Gastroesophageal sphincter (tissue), 4 donors: ENCODE results near the gene ZNF236. TPM values are rescaled to one million over a fixed set of nuclear protein-coding genes. Genes with fewer than 3 reads are reported as not detected.

ENCODE experiments used
- ATAC-seq: fragments of 150-250 bp; one replicate; pipeline ENCODE4 v1.9.1; 2016; ENCODE audit warnings: mild to moderate bottlenecking, moderate library complexity
- H3K27ac ChIP-seq, 4 donors: fragments of 200-600 bp; sonication (generic) in 3 of 4; 1 replicate in 3 of 4; 2 replicates in 1 of 4; pipeline ENCODE4 v1.5.1; 2016 to 2019
- H3K27me3 ChIP-seq: fragments of 200-600 bp; sonication (generic); one replicate; pipeline ENCODE4 v1.5.1; 2019
- H3K36me3 ChIP-seq, 2 donors: fragments of 200-600 bp; sonication (generic); one replicate each; pipeline ENCODE4 v1.5.1; 2019; ENCODE audit warnings: control low read depth in 1 of 2
- H3K4me1 ChIP-seq, 3 donors: fragments of 200-600 bp; sonication (generic); 1 replicate in 2 of 3; 2 replicates in 1 of 3; pipeline ENCODE4 v1.5.1; 2016 to 2019; ENCODE audit warnings: control low read depth in 2 of 3
- H3K4me3 ChIP-seq, 2 donors: fragments of 200-600 bp; sonication (generic); one replicate each; pipeline ENCODE4 v1.5.1; 2019; ENCODE audit warnings: mild to moderate bottlenecking in 1 of 2, moderate library complexity in 1 of 2
- H3K9me3 ChIP-seq, 3 donors: fragments of 200-600 bp; sonication (generic); one replicate each; pipeline ENCODE4 v1.5.1; 2017 to 2019; ENCODE audit warnings: control low read depth in 2 of 3
- EP300 ChIP-seq: sonication (generic); formaldehyde crosslinking; IDR thresholded peaks from one replicate; pipeline ENCODE4 v1.6.1; 2017; ENCODE audit warnings: antibody characterized with exemption, mild to moderate bottlenecking
- POLR2A ChIP-seq, 2 donors: fragments of 450-650 bp; IDR thresholded peaks; one replicate each; pipeline ENCODE4 v1.6.1; 2017; ENCODE audit warnings: antibody characterized with exemption in 2 of 2, mild to moderate bottlenecking in 2 of 2, moderate library complexity in 1 of 2
- POLR2AphosphoS5 ChIP-seq: sonication (generic); formaldehyde crosslinking; IDR thresholded peaks from one replicate; pipeline ENCODE4 v1.6.1; 2017; ENCODE audit warnings: antibody characterized with exemption
- WGBS, 2 donors: methylation state at CpG; one replicate each; pipeline ENCODE4 v1.1.5; 2018; ENCODE audit warnings: low coverage in 1 of 2; 5-methylcytosine and 5-hydroxymethylcytosine counted together
- total RNA-seq, 4 donors: library from RNA; depleted of rRNA; stranded (reverse); fragments of >200 nt; gene quantifications; one replicate each; pipeline ENCODE4 v1.1.0, GENCODE V29; 2016
- TF ChIP-seq, protein P1 (sequence below), 4 experiments: fragments of 200-600 bp in 2 of 4; fragments of 450-650 bp in 2 of 4; sonication (generic) in 1 of 4; IDR thresholded peaks; one replicate each; pipeline ENCODE4 v1.5.1; 2017 to 2019; ENCODE audit warnings: antibody characterized with exemption in 4 of 4, mild to moderate bottlenecking in 2 of 4, moderate library complexity in 2 of 4

ZNF236 gene
- total RNA-seq, 4 donors from 2014 or later, result 8.5 to 26.8 (median 16.8) TPM

DNA sequence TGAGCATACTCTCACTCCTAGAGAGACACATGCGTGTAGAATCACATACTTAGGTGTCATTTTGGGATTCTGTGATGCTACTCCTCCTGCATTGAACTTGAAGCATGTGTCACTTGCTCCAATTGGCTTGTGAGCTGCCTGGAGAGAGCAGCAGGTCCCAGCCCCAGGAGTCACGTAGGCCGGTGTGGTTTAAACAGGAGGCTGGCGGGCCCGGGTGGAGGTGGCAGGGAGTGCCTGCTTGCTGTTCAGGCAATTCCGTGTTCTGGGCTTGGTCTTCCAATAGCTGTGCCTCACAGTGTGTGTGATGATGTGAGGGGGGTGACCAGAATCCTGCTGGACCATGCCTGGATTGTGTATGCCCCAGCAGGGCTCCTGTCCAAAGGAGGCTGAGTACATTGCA lies 51.0 kb downstream of the ZNF236 start:
- peaks cover 0 to 79% of the 10 kb centered on the region in 2 donors for H3K36me3 ChIP-seq
- TF ChIP-seq POLR2AphosphoS5 (no peak), EP300 (no peak), POLR2A (IDR thresholded peaks at IDR 0.05) (no peak)
- TF ChIP-seq, protein P1, sequence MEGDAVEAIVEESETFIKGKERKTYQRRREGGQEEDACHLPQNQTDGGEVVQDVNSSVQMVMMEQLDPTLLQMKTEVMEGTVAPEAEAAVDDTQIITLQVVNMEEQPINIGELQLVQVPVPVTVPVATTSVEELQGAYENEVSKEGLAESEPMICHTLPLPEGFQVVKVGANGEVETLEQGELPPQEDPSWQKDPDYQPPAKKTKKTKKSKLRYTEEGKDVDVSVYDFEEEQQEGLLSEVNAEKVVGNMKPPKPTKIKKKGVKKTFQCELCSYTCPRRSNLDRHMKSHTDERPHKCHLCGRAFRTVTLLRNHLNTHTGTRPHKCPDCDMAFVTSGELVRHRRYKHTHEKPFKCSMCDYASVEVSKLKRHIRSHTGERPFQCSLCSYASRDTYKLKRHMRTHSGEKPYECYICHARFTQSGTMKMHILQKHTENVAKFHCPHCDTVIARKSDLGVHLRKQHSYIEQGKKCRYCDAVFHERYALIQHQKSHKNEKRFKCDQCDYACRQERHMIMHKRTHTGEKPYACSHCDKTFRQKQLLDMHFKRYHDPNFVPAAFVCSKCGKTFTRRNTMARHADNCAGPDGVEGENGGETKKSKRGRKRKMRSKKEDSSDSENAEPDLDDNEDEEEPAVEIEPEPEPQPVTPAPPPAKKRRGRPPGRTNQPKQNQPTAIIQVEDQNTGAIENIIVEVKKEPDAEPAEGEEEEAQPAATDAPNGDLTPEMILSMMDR (IDR thresholded peaks at IDR 0.05), result no peak
- WGBS, 2 donors, result 57 to 79% methylated on average over 1 to 6 of the region's 6 CpGs
- no peak overlapping the region for H3K27ac ChIP-seq
- H3K27me3 ChIP-seq, result no peaks in the 10 kb centered on the region
- no peak for ATAC-seq
- no peaks in the 10 kb centered on the region for H3K4me1 ChIP-seq
- H3K9me3 ChIP-seq, result no peaks in the 10 kb centered on the region
- no peak overlapping the region for H3K4me3 ChIP-seq

DNA sequence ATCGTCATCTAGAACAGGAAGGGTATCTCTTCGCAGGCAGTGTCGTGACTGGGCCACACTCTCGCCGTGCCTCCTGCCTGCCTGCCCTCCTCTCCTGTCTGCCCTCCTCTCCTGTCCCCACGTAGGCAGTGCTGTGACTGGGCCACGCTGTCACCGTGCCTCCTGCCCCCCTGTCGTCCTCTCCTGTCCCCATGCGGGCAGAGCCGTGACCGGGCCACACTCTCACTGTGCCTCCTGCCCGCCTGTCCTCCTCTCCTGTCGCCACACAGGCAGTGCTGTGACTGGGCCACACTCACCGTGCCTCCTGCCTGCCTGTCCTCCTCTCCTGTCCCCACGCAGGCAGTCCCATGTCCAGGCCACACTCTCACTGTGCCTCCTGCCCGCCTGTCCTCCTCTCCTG lies 51.4 kb downstream of the ZNF236 start:
- H3K36me3 ChIP-seq, result peaks cover 0 to 75% of the 10 kb centered on the region in 2 donors
- TF ChIP-seq POLR2A (IDR thresholded peaks at IDR 0.05) (no peak), POLR2AphosphoS5 (no peak), EP300 (no peak)
- TF ChIP-seq, protein P1 (IDR thresholded peaks at IDR 0.05), result no peak
- 83 to 93% methylated on average over 3 to 13 of the region's 17 CpGs for WGBS, 2 donors

DNA sequence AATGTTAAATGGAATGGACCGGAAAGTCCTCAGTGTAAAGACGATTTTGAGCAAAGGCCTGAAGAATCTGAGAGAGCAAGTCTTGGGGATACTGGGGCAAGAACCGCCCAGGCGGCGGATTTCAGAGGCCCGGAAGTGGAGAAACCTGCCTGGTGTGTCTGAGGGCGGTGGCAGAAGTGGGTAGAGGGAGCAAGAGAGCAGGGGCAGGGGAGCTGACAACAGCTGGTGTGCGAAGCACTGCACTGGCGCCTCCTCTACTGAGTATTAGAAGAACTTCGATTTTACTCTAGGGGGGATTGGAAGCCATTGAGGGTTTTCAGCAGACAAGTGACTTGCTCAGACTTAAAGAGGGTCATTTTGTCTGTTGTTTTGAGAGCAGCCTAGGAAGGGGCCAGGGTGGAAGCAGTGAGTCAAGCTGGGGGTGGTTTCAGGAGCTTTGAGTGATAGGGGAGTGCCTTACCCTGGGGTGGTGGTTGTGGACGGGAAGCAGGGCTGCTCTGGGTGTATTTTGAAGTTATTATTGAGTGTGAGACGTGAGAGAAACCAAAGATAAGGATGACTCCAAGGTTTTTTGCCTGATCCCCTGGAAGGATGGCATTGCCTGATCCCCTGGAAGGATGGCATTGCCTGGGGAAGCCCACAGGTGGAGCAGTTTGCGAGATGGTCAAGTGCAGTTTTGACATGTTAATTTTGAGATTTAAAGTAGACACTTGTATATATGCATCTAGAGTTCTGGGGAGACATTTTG lies 52.5 kb downstream of the ZNF236 start:
- 80 to 85% methylated on average over 9 to 13 of the region's 13 CpGs for WGBS, 2 donors
- peaks cover 0 to 72% of the 10 kb centered on the region in 2 donors for H3K36me3 ChIP-seq
- ATAC-seq, result no peak

More for the DNA sequence above, 51.4 kb downstream of the ZNF236 start:
- ATAC-seq, result no peak
- H3K9me3 ChIP-seq, result no peaks in the 10 kb centered on the region
- no peaks in the 10 kb centered on the region for H3K4me1 ChIP-seq
- H3K4me3 ChIP-seq, result no peak overlapping the region
- no peak overlapping the region for H3K27ac ChIP-seq
- no peaks in the 10 kb centered on the region for H3K27me3 ChIP-seq

DNA sequence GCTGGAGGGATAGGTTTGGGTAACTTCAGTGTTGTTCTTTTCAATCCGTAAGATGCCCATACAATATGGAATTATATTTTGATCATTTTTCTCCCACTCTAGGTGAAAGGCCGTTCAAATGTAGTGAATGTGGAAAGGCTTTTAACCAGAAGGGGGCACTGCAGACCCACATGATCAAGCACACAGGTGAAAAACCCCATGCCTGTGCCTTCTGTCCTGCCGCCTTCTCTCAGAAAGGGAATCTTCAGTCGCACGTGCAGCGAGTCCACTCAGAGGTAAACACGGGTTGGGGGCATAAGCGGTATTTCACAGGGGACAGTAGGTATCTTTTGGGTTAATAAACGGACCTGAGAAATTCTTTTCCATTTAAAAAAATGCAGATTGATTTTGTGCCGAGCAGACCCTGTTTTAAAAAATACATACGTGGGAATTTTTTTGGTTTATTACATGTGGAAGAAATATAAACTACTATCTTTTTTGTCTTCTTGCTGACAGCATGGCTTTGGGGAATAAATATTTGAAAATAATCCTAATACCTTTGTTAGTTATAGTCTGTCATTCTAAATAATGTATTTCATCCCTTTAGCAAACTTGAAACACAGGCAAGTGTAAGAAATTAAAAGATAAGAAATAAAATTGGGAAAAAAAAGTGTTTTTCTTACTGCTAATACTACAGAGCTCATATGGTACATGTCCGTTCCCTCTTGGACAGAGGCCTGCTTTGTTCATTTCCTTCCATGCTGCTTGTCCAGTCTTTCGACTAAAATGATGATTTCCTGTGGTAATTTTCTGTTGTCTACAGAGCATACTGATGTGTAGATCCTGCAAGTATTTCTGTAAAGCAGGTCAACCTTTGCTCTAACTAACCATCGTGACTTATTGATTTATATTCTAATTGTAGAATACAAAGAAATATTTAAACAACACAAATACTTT lies 53.3 kb downstream of the ZNF236 start:
- no peaks in the 10 kb centered on the region for H3K9me3 ChIP-seq
- no peak for ATAC-seq
- H3K4me3 ChIP-seq, result no peak overlapping the region
- peaks cover 0 to 72% of the 10 kb centered on the region in 2 donors for H3K36me3 ChIP-seq
- TF ChIP-seq EP300, result no peak
- TF ChIP-seq, protein P1 (IDR thresholded peaks at IDR 0.05), result peak; percentile 31 to 57 (median 46)
- no peak for TF ChIP-seq POLR2A (IDR thresholded peaks at IDR 0.05)
- TF ChIP-seq POLR2AphosphoS5, result no peak
- H3K27ac ChIP-seq, result no peak overlapping the region
- H3K27me3 ChIP-seq, result no peaks in the 10 kb centered on the region
- WGBS, 2 donors, result 56 to 63% methylated on average over 9 to 13 of the region's 14 CpGs
- no peaks in the 10 kb centered on the region for H3K4me1 ChIP-seq

More for the DNA sequence above, 52.5 kb downstream of the ZNF236 start:
- Histone ChIP-seq H3K4me3 (no peak overlapping the region), H3K4me1 (no peaks in the 10 kb centered on the region), H3K9me3 (no peaks in the 10 kb centered on the region), H3K27ac (no peak overlapping the region), H3K27me3 (no peaks in the 10 kb centered on the region)
- TF ChIP-seq POLR2AphosphoS5 (no peak), EP300 (no peak)

DNA sequence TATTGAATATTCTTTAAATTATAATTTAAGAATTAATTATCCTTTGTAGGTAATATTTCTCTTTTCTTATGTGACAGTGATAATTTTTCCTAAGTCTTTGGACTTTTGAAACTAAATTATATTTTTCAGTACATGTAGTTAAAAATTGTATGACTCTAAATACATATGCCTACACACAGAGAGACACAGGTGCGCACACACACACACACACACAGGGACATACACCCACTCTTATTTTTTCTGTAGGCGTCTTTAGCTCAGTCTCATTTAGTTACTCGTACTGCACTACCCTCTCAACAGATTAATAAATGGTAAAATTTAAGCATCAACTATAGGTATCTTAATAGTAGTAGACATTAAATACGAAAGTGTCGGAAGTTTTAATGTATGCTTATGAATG lies 56.1 kb downstream of the ZNF236 start:
- H3K4me3 ChIP-seq, result no peak overlapping the region
- peaks cover 0 to 77% of the 10 kb centered on the region in 2 donors for H3K36me3 ChIP-seq
- no peak for ATAC-seq
- no peaks in the 10 kb centered on the region for H3K9me3 ChIP-seq
- TF ChIP-seq EP300, result no peak
- no peak for TF ChIP-seq POLR2A (IDR thresholded peaks at IDR 0.05)
- TF ChIP-seq POLR2AphosphoS5, result no peak
- TF ChIP-seq, protein P1 (IDR thresholded peaks at IDR 0.05), result no peak
- 84 to 85% methylated on average over 5 of the region's 5 CpGs for WGBS, 2 donors
- no peak overlapping the region for H3K27ac ChIP-seq
- no peaks in the 10 kb centered on the region for H3K27me3 ChIP-seq
- no peaks in the 10 kb centered on the region for H3K4me1 ChIP-seq
